Osteoblast (primary cell): Measurements from ENCODE around the gene PRXL2B. TPM values are rescaled to one million over a fixed set of nuclear protein-coding genes. Genes with fewer than 3 reads are reported as not detected.

Experiments
- DNase-seq: peaks from one replicate; pipeline ENCODE4 v3.0.0; 2011; ENCODE audit warnings: low spot score, mixed read lengths; ENCODE audit not compliant: insufficient read length; ENCODE audit errors: missing footprints
- H2AFZ ChIP-seq: 2 replicates; pipeline ENCODE4 v1.6.0; 2011; ENCODE audit warnings: mild to moderate bottlenecking, low read length
- H3K27ac ChIP-seq: 2 replicates; pipeline ENCODE4 v1.5.1; 2011; ENCODE audit warnings: mild to moderate bottlenecking, low read depth, low read length, moderate library complexity
- H3K27me3 ChIP-seq: 2 replicates; pipeline ENCODE4 v1.6.0; 2012; ENCODE audit warnings: mild to moderate bottlenecking, control low read depth, inconsistent platforms, low read length, moderate library complexity; ENCODE audit not compliant: insufficient read depth
- H3K36me3 ChIP-seq: 2 replicates; pipeline ENCODE4 v1.5.1; 2011; ENCODE audit warnings: mild to moderate bottlenecking, low read length, control low read depth, moderate library complexity; ENCODE audit not compliant: insufficient read depth
- H3K4me1 ChIP-seq: 2 replicates; pipeline ENCODE4 v1.5.1; 2011; ENCODE audit warnings: mild to moderate bottlenecking, low read length, control low read depth, moderate library complexity; ENCODE audit not compliant: insufficient read depth
- H3K4me2 ChIP-seq: 2 replicates; pipeline ENCODE4 v1.6.0; 2011; ENCODE audit warnings: mild to moderate bottlenecking, low read length; ENCODE audit not compliant: insufficient read depth
- H3K4me3 ChIP-seq: fragments of 200-600 bp; sonication (generic); 3 replicates; pipeline ENCODE4 v1.5.1; 2012; ENCODE audit warnings: mild to moderate bottlenecking, low read length, inconsistent platforms; ENCODE audit not compliant: insufficient read depth
- H3K79me2 ChIP-seq: 2 replicates; pipeline ENCODE4 v1.6.0; 2012; ENCODE audit warnings: mild to moderate bottlenecking, low read length, control low read depth, inconsistent platforms; ENCODE audit not compliant: insufficient read depth
- H3K9me3 ChIP-seq: 2 replicates; pipeline ENCODE4 v1.5.1; 2011; ENCODE audit warnings: low read depth, low read length, control low read depth
- H4K20me1 ChIP-seq: 2 replicates; pipeline ENCODE4 v1.6.0; 2012; ENCODE audit warnings: mild to moderate bottlenecking, low read length, control low read depth; ENCODE audit not compliant: insufficient read depth
- CTCF ChIP-seq: IDR thresholded peaks from 2 replicates; pipeline ENCODE4 v1.5.1; 2011; ENCODE audit warnings: mild to moderate bottlenecking, low read depth, low read length, moderate library complexity; ENCODE audit errors: extremely low read depth
- total RNA-seq: library from RNA; depleted of rRNA; stranded (reverse); fragments of >200 nt; gene quantifications from 2 replicates; pipeline ENCODE4 v1.2.3, GENCODE V29; 2012

Gene PRXL2B
- total RNA-seq, 1 donor = 8.0 TPM

- no peak overlapping the region for H3K27ac ChIP-seq
- no peak overlapping the region for H3K4me3 ChIP-seq
- no peaks in the 10 kb centered on the region for H3K27me3 ChIP-seq
- H3K4me1 ChIP-seq = no peaks in the 10 kb centered on the region
- DNase-seq = peak; percentile 53
- no peak overlapping the region for H2AFZ ChIP-seq
- no peaks in the 10 kb centered on the region for H3K79me2 ChIP-seq
- no peaks in the 10 kb centered on the region for H3K9me3 ChIP-seq
- no peak for TF ChIP-seq CTCF
- H3K4me2 ChIP-seq = no peak overlapping the region
- no peaks in the 10 kb centered on the region for H3K36me3 ChIP-seq
- H4K20me1 ChIP-seq = no peaks in the 10 kb centered on the region
These were observed 17.7 kb downstream of the PRXL2B start for GRCh38 chr1:2604156-2604843.

GRCh38 chr1:2604844-2605508, 18.4 kb downstream of the PRXL2B start:
- H3K9me3 ChIP-seq = no peaks in the 10 kb centered on the region
- no peaks in the 10 kb centered on the region for H3K4me1 ChIP-seq
- H2AFZ ChIP-seq = no peak overlapping the region
- no peak overlapping the region for H3K4me3 ChIP-seq
- no peaks in the 10 kb centered on the region for H3K79me2 ChIP-seq
- H3K4me2 ChIP-seq = no peak overlapping the region
- H4K20me1 ChIP-seq = no peaks in the 10 kb centered on the region
- no peaks in the 10 kb centered on the region for H3K36me3 ChIP-seq
- H3K27ac ChIP-seq = no peak overlapping the region
- no peak for TF ChIP-seq CTCF
- DNase-seq = peak; percentile 51
- H3K27me3 ChIP-seq = no peaks in the 10 kb centered on the region

- peak; percentile 74 for DNase-seq
- no peaks in the 10 kb centered on the region for H3K4me1 ChIP-seq
- H3K36me3 ChIP-seq = no peaks in the 10 kb centered on the region
- H3K79me2 ChIP-seq = no peaks in the 10 kb centered on the region
- no peaks in the 10 kb centered on the region for H3K27me3 ChIP-seq
- H4K20me1 ChIP-seq = no peaks in the 10 kb centered on the region
- no peak overlapping the region for H3K4me2 ChIP-seq
- H3K27ac ChIP-seq = no peak overlapping the region
- no peak overlapping the region for H3K4me3 ChIP-seq
- no peaks in the 10 kb centered on the region for H3K9me3 ChIP-seq
- no peak for TF ChIP-seq CTCF
- no peak overlapping the region for H2AFZ ChIP-seq
These were observed 19.2 kb downstream of the PRXL2B start for GRCh38 chr1:2605509-2606395.
